K562 (cell line): ENCODE measurements around the gene SPATA33. TPM values are rescaled to one million over a fixed set of nuclear protein-coding genes. Genes with fewer than 3 reads are reported as not detected.

Experiments
- ATAC-seq: fragments of 200-7000 bp; cut with Tn5 transposase; 3 replicates; pipeline ENCODE4 v1.9.1; 2020; ENCODE audit warnings: moderate library complexity
- BruUV-seq: library from RNA; stranded (reverse); fragments of 400-500 nt; replicated peaks from 2 replicates; lab custom pipeline; 2021; lab: Mats Ljungman, UMichigan
- CTCF ChIA-PET: fragments of 300-600 bp; formaldehyde crosslinking; extraction: SDS; loops from one replicate; lab custom pipeline; 2021; ENCODE audit warnings: low intra/inter-chr PET ratio; lab: Yijun Ruan, JAX
- POLR2A ChIA-PET: fragments of 300-600, 350-650 bp; sonication (Branson Sonifier 250); formaldehyde crosslinking; extraction: SDS; loops from one replicate; lab custom pipeline; 2021; ENCODE audit warnings: antibody characterized with exemption, inconsistent platforms; lab: Yijun Ruan, JAX
- DNase-seq, 4 experiments: peaks; one replicate each; pipeline versions ENCODE4 v3.0.0 to v3.0.0-alpha.2; 2011 to 2018; ENCODE audit warnings: low spot score in 3 of 4, mixed read lengths in 3 of 4; ENCODE audit errors: extremely low read depth in 1 of 4
- FAIRE-seq: peaks from 2 replicates; lab custom pipeline; 2011; peaks lifted over from hg19 to GRCh38; lab: Jason Lieb, UNC
- H2AFZ ChIP-seq: 2 replicates; pipeline ENCODE4 v1.6.0; 2011; ENCODE audit warnings: low read depth, low read length, control low read depth, inconsistent platforms
- H3K27ac ChIP-seq: fragments of 200-600 bp; 3 replicates; pipeline ENCODE4 v1.8.0; 2011; ENCODE audit warnings: low read depth, mild to moderate bottlenecking, control low read depth, inconsistent platforms, low read length, moderate library complexity, mixed read lengths; ENCODE audit errors: extremely low read depth
- H3K27me3 ChIP-seq, 2 experiments: fragments of 300-600 bp in 1 of 2; 2 replicates in 1 of 2; 3 replicates in 1 of 2; pipeline versions ENCODE4 v1.6.0 to v1.8.0; 2011; ENCODE audit warnings: inconsistent platforms in 2 of 2, low read length in 2 of 2, mild to moderate bottlenecking in 1 of 2, mixed read lengths in 1 of 2, moderate library complexity in 1 of 2; ENCODE audit not compliant: control insufficient read depth in 2 of 2, insufficient read depth in 2 of 2
- H3K36me3 ChIP-seq: fragments of 300-600 bp; 3 replicates; pipeline ENCODE4 v1.8.0; 2011; ENCODE audit warnings: mild to moderate bottlenecking, low read length, inconsistent platforms; ENCODE audit not compliant: control insufficient read depth, insufficient read depth
- H3K4me1 ChIP-seq, 2 experiments: fragments of 200-600 bp in 1 of 2; replicated peaks in 1 of 2; 2 replicates in 1 of 2; 3 replicates in 1 of 2; pipeline versions ENCODE4 v1.5.1 to v1.8.0; 2011; ENCODE audit warnings: inconsistent platforms in 2 of 2, low read length in 2 of 2, mild to moderate bottlenecking in 1 of 2, mixed read lengths in 1 of 2, moderate library complexity in 1 of 2; ENCODE audit not compliant: control insufficient read depth in 2 of 2, insufficient read depth in 2 of 2
- H3K4me2 ChIP-seq: 2 replicates; pipeline ENCODE4 v1.6.1; 2011; ENCODE audit warnings: low read length, control low read depth, inconsistent platforms, mixed read lengths; ENCODE audit not compliant: insufficient read depth
- H3K4me3 ChIP-seq: fragments of 200-600 bp; sonication (generic), shearing (Covaris generic); 2 replicates; pipeline ENCODE4 v1.5.1; 2016; ENCODE audit warnings: control low read depth, inconsistent platforms
- H3K79me2 ChIP-seq: fragments of 200-600 bp; 3 replicates; pipeline ENCODE4 v1.8.0; 2011; ENCODE audit warnings: low read length, inconsistent platforms; ENCODE audit not compliant: control insufficient read depth, insufficient read depth
- H3K9ac ChIP-seq, 2 experiments: 2 replicates each; pipeline versions ENCODE4 v1.6.0 to v1.6.1; 2011; ENCODE audit warnings: low read depth in 2 of 2, low read length in 2 of 2, control low read depth in 1 of 2, inconsistent platforms in 1 of 2, mild to moderate bottlenecking in 1 of 2, mixed read lengths in 1 of 2; ENCODE audit not compliant: insufficient read depth in 1 of 2
- H3K9me1 ChIP-seq: one replicate; pipeline ENCODE4 v1.6.0; 2011; ENCODE audit warnings: inconsistent platforms, mild to moderate bottlenecking, low read length, moderate library complexity; ENCODE audit not compliant: control insufficient read depth, insufficient read depth
- H3K9me3 ChIP-seq: replicated peaks from 2 replicates; pipeline ENCODE4 v1.5.1; 2011; ENCODE audit warnings: low read depth, low read length, inconsistent platforms; ENCODE audit not compliant: control insufficient read depth, insufficient read depth
- H4K20me1 ChIP-seq: replicated peaks from 2 replicates; pipeline ENCODE4 v1.6.1; 2011; ENCODE audit warnings: low read length, inconsistent platforms, mixed read lengths; ENCODE audit not compliant: control insufficient read depth, insufficient read depth
- FOXA1 ChIP-seq: fragments of 450-650 bp; IDR thresholded peaks from 2 replicates; pipeline ENCODE4 v1.6.1; 2016; ENCODE audit warnings: mild to moderate bottlenecking, borderline replicate concordance
- JUNB ChIP-seq: fragments of 450-650 bp; formaldehyde crosslinking; conservative IDR thresholded peaks from 2 replicates; pipeline ENCODE4 v1.4.0; 2020; ENCODE audit warnings: mild to moderate bottlenecking
- KAT2B ChIP-seq: IDR thresholded peaks from one replicate; pipeline ENCODE4 v1.6.1; 2012; ENCODE audit warnings: low read depth, mild to moderate bottlenecking, control low read depth, inconsistent platforms, low read length, moderate library complexity
- LCOR ChIP-seq: sonication (generic); formaldehyde crosslinking; IDR thresholded peaks from 2 replicates; pipeline ENCODE4 v1.8.0; 2022; ENCODE audit warnings: mild to moderate bottlenecking, missing genetic modification reagents
- PTTG1 ChIP-seq: fragments of 450-650 bp; IDR thresholded peaks from 2 replicates; pipeline ENCODE4 v1.6.1; 2016; ENCODE audit warnings: low read depth, mild to moderate bottlenecking, missing genetic modification characterization, missing compliant biosample characterization
- TRIM24 ChIP-seq, 2 experiments: fragments of 450-650 bp; IDR thresholded peaks; 2 replicates each; pipeline ENCODE4 v1.6.1; 2016
- ZNF140 ChIP-seq: fragments of 250-450 bp; sonication (Bioruptor Pico); IDR thresholded peaks from 2 replicates; pipeline ENCODE4 v1.8.0; 2021; ENCODE audit warnings: moderate library complexity, mild to moderate bottlenecking, inconsistent platforms
- ZNF324 ChIP-seq: fragments of 250-450 bp; sonication (Bioruptor Pico); IDR thresholded peaks from 2 replicates; pipeline ENCODE4 v1.4.0; 2020; ENCODE audit warnings: mild to moderate bottlenecking
- ZNF778 ChIP-seq: fragments of 450-650 bp; formaldehyde crosslinking; IDR thresholded peaks from 2 replicates; pipeline ENCODE4 v1.4.0; 2020; ENCODE audit warnings: mild to moderate bottlenecking, moderate library complexity
- WGBS: fragments of 100-300 bp; shearing (Covaris generic); methylation state at CpG from one replicate; pipeline ENCODE4 v1.1.6; 2016; ENCODE audit warnings: low coverage, mixed read lengths; ENCODE audit not compliant: insufficient coverage; ENCODE audit errors: missing lambda C conversion rate; 5-methylcytosine and 5-hydroxymethylcytosine counted together
- in situ Hi-C: fragments of 300-500 bp; cut with MboI; formaldehyde crosslinking; loops from 4 replicates; pipeline ENCODE4 v1.15.0; 2018; ENCODE audit warnings: inconsistent platforms, mixed read lengths
- intact Hi-C: fragments of 100-400 bp; cut with micrococcal nuclease; formaldehyde crosslinking; loops from 2 replicates; pipeline ENCODE4 v1.14.2; 2022
- polyA plus RNA-seq, 8 experiments: library from polyadenylated mRNA; depleted of rRNA in 4 of 8; stranded (reverse) in 5 of 8; unstranded in 3 of 8; fragments of >200 nt; fragmentation: Nextera tagmentation in 2 of 8; fragmentation: Illumina TruSeq in 1 of 8; extraction: Ambion mirVana in 2 of 8; extraction: Trizol in 1 of 8; gene quantifications; 2 replicates each; pipeline versions ENCODE4 v1.2.1 to v1.2.3, GENCODE V29; 2011 to 2014; ENCODE audit warnings: inconsistent platforms in 1 of 8, missing spikeins in 1 of 8
- total RNA-seq, 7 experiments: library from RNA; depleted of rRNA in 6 of 7; stranded (reverse); fragments of >200 nt in 6 of 7; fragmentation: Illumina TruSeq in 2 of 7; extraction: Trizol in 2 of 7; gene quantifications; 2 replicates each; pipeline versions ENCODE4 v1.2.1 to v1.2.3, GENCODE V29; 2011 to 2021; ENCODE audit warnings: low replicate concordance in 1 of 7
- TF ChIP-seq, protein P1 (sequence below): fragments of 450-650 bp; IDR thresholded peaks from 2 replicates; pipeline ENCODE4 v1.7.0; 2016; ENCODE audit warnings: borderline replicate concordance

Gene SPATA33
- total and polyA plus RNA-seq, 9 of the 15 experiments (the other 6 are each of a cell fraction or from before 2014, with no cell fraction given): 4.0 to 20.0 (median 11.8) TPM

DNA sequence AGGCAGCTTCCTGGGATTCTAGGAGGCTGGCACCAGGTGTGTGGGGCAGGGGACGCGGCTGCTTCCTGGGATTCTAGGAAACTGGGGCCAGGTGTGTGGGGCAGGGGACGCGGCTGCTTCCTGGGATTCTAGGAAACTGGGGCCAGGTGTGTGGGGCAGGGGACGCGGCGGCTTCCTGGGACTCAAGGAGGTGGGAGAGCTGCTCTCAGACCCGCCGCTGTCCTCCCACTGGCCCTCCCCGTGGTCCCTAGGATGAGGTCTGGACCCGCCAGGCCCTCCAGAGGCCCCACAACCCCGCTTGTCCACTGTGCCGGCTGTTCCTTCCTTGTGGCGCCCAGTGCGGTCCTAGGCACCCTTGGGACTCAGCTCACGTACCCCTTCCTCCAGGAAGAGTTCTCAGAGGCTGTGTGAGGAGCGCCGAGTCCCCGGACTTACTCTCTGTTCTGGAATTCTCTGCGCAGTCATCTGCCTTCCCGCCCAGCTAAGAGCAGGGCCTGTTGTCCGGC, 43.6 kb upstream of the SPATA33 start:
- no peak for DNase-seq
- Histone ChIP-seq H3K79me2 (no peaks in the 10 kb centered on the region), H3K36me3 (no peaks in the 10 kb centered on the region), H4K20me1 (no peaks in the 10 kb centered on the region), H3K9ac (no peak overlapping the region), H3K4me1 (peaks cover 2 to 47% of the 10 kb centered on the region in 2 experiments; a peak in 4 of 5 replicates), H3K4me2 (no peak overlapping the region), H3K9me3 (no peaks in the 10 kb centered on the region), H3K4me3 (no peak overlapping the region), H3K27ac (no peak overlapping the region), H3K9me1 (no peaks in the 10 kb centered on the region), H2AFZ (no peak overlapping the region), H3K27me3 (no peaks in the 10 kb centered on the region)
- TF ChIP-seq ZNF778 (CRISPR knock-in tag) (no peak), JUNB (CRISPR knock-in tag) (no peak), ZNF140 (CRISPR knock-in tag) (no peak), KAT2B (no peak), LCOR (no peak), TRIM24 (IDR thresholded peaks at IDR 0.05) (no peak), FOXA1 (no peak), ZNF324 (CRISPR knock-in tag) (no peak), PTTG1 (no peak)
- TF ChIP-seq, protein P1, sequence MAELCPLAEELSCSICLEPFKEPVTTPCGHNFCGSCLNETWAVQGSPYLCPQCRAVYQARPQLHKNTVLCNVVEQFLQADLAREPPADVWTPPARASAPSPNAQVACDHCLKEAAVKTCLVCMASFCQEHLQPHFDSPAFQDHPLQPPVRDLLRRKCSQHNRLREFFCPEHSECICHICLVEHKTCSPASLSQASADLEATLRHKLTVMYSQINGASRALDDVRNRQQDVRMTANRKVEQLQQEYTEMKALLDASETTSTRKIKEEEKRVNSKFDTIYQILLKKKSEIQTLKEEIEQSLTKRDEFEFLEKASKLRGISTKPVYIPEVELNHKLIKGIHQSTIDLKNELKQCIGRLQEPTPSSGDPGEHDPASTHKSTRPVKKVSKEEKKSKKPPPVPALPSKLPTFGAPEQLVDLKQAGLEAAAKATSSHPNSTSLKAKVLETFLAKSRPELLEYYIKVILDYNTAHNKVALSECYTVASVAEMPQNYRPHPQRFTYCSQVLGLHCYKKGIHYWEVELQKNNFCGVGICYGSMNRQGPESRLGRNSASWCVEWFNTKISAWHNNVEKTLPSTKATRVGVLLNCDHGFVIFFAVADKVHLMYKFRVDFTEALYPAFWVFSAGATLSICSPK: no peak
- POLR2A ChIA-PET: interaction anchor here (0.6 to 1.5 kb wide), 2 partner anchors 9 to 47 kb away, joined by 3 to 9 read pairs; no protein-coding TSS in a partner anchor
- intact Hi-C loops (no loop called here), in situ Hi-C loops (no loop called here)
- no peak for FAIRE-seq
- CTCF ChIA-PET: no interaction called here
- no TSS peak for BruUV-seq
- ATAC-seq: no peak
- 66% methylated on average over 16 of the region's 22 CpGs for WGBS
